Right hindlimb (tissue), 1 donor: Measurements from ENCODE around the gene PTGFRN.
A peak's percentile ranks its signal among the peaks of the same experiment; 100 is the strongest.

Source experiments
- DNase-seq: peaks from one replicate; pipeline ENCODE4 v3.0.0-alpha.2; 2018

Gene PTGFRN

DNA sequence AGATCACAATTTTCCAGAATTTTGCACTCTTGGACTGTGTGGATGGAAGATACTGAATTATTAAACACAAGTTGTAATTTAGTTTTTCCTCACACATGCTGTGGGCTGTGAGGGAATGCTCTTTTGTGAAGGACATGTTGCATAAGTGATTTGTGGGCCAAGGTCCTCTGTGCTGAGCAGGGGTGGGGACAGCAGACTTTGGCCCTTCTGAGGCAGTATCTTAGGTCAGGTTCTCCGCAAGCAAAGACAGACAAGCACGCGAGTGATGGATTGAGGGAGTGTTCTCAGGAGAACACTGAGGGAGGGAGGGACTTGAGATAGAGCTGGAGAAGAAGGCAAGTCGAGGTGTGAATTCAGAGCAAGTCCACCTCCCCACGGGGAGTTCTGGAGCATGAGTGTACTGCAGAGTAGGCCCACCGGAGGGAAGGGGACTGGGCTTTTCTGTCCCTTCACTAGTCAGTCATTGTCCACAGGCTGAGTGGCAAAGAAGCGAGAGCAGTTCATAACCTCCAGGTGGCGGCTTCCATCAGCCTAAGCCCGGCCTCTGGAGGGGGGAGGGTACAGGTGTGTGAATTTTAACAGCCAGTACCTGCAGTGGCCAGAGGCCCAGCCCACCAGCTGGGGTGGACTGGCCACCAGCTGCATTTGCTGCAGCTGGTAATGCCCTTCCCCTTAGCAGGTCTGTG, 72.7 kb downstream of the PTGFRN start:
- DNase-seq, result no peak

- no peak for DNase-seq
These were observed 73.4 kb downstream of the PTGFRN start for GRCh38 chr1:116983112-116983511.

- no peak for DNase-seq
These were observed 74.0 kb downstream of the PTGFRN start for GRCh38 chr1:116983678-116984077.

- DNase-seq, result no peak
These were observed 74.9 kb downstream of the PTGFRN start for GRCh38 chr1:116984406-116985160.

DNA sequence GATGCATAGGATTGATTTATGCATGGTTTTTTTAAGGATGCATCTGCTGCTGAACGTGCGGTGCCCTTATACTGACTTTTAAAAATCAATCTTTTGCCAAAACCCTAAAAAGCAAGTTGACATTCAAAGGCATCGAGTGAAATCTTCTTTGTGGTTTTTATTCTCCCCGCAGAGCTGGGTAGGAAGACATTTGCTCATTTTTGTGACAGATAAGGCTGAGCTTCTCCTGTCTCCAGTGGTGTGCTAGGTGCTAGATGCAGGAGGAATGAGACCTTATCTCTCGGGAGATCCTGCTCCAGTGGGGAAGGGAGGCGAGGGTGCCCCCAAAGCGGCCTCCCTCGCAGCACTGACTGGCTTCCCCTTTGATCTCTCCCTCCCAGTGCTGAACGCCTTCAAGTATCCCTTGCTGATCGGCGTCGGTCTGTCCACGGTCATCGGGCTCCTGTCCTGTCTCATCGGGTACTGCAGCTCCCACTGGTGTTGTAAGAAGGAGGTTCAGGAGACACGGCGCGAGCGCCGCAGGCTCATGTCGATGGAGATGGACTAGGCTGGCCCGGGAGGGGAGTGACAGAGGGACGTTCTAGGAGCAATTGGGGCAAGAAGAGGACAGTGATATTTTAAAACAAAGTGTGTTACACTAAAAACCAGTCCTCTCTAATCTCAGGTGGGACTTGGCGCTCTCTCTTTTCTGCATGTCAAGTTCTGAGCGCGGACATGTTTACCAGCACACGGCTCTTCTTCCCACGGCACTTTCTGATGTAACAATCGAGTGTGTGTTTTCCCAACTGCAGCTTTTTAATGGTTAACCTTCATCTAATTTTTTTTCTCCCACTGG, 76.9 kb downstream of the PTGFRN start:
- no peak for DNase-seq

DNA sequence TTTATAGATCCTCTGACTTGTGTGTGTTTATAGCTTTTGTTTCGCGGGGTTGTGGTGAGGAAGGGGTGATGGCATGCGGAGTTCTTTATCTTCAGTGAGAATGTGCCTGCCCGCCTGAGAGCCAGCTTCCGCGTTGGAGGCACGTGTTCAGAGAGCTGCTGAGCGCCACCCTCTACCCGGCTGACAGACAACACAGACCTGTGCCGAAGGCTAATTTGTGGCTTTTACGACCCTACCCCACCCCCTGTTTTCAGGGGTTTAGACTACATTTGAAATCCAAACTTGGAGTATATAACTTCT, 77.5 kb downstream of the PTGFRN start:
- DNase-seq, result no peak

GRCh38 chr1:116988248-116988647, 78.5 kb downstream of the PTGFRN start:
- no peak for DNase-seq

DNA sequence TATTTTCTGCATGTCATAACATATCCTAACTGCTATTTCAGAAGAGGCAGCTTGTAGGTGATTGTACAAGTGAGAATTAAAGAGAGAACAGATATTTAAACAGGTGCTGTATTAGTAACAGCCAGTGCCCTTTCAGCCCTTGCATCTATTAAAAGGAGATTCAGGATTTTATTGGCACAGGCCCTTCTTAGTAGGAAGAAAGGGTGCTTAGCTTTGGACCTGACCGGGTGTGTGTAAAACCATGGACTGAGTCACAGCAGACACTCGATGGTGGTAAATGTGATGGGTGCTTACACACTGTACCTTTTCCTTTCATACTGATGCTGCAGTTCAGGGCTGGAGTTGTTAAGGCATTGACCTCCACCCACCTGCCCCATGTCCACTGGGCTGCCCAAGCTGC, 79.2 kb downstream of the PTGFRN start:
- DNase-seq, result no peak

- DNase-seq, result no peak
These were observed 80.1 kb downstream of the PTGFRN start for GRCh38 chr1:116989835-116990234.

DNA sequence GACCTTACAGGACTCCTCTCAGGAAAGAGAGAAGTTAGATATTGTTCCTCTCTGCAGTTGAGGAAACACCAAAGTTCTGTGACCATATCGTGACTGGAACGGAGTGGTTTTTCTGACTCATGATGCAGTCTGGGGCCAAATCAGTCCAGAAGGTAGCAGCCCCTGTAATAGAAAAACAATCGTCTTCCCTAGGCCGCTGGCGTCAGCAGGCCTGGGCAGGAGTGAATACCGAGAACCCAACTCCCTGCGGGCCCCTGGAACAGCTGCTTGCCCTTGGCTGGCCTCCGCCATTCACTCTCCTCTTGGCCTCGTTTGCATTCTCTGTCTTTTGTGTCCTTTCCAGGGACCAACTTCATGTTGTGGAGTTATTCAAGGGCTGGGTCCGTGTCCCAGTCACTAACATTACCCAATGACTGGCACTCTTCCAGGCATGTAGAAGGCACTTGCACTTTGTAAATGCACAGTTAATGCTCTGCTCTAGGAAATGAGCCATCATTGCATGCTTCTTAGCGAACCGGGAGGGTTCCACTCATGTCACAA, 81.0 kb downstream of the PTGFRN start:
- DNase-seq, result peak; percentile 90

DNA sequence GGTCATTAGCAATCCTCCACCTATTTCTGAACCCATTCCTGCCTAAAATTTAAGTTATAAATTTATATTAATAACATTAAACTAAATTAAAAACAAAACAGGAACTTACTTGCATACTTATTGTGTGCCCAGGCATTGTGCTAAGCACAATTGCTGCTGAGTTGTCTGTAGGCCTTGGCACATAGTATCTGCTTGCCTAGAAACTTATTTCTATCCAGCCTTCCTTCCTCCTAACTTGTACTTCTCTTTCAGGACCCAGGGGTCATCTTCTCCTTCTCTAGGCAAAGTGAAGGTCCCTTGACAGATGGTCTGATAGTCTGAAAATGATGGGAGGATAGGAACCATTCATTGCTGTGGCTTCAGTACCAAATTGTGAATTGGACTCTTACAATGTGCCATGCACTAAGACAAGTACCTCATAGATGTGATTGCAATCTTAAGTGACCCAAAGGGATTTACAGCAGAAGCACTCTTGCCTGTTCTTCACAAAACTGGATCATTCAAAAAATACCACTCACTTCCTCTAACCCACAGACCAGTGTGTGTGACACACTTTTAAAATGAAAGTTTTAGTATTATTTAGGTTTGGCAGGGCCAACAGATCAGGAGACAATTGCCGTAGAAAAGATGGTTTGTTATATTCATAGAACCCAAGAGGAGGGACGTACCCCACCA, 81.6 kb downstream of the PTGFRN start:
- no peak for DNase-seq

DNA sequence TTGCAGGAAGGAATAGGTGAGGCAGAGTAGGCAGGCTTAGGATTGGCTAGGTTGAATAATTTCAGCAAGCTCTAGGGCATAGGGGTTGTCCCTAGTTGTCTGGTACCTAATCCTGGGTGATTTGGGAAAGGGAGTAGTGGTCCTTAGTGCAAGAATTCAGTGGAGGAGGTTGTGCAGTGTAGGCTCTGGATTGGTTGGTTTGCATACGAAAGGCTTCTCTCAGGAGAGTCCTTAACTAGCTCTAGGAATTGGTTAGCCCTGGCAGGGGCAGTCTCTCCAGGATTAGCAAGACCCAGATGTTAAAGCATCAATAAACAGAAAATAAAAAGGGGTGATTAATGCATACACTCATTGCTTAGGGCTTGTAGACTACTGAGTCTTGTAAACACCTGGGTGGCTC, 82.2 kb downstream of the PTGFRN start:
- no peak for DNase-seq

GRCh38 chr1:116993286-116993685, 83.6 kb downstream of the PTGFRN start:
- DNase-seq, result no peak

DNA sequence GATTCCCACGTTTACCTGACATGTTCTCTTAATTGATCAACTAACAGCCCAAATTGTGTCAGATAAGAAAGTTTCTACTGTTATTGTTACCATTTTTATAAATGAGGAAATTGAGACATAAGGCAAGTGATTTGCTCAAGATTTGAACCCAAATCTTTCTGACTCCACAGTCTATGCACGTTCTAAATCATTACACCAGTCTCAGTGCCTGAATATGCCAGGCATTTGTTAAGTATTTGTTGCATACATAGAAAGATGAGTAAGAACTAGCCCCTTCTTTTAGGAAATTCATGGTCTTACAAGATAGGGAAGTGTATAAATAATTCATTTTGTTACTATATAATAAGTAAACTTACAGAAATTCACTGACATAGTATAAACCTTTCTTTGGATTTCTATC, 84.7 kb downstream of the PTGFRN start:
- no peak for DNase-seq

DNA sequence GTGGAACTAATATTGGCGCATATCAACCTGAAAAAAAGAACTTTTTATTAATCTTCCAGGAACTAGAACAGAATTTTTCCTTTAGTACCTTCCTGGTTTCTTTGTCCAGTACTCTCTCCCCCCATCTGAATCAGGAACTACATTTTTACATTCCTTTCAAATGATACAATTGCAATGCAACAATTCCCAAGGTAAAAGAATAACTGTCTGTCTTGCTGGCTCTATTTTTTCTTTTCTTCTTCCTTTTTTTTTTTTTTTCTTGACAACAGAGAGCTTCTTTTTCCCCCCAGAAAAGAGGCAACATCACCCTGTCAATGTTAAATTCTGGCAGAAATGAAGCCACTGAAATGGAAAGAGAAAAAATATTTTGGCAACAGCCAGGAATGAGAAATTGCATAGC, 87.3 kb downstream of the PTGFRN start:
- DNase-seq, result no peak

GRCh38 chr1:116997636-116998035, 87.9 kb downstream of the PTGFRN start:
- DNase-seq, result peak; percentile 43

DNA sequence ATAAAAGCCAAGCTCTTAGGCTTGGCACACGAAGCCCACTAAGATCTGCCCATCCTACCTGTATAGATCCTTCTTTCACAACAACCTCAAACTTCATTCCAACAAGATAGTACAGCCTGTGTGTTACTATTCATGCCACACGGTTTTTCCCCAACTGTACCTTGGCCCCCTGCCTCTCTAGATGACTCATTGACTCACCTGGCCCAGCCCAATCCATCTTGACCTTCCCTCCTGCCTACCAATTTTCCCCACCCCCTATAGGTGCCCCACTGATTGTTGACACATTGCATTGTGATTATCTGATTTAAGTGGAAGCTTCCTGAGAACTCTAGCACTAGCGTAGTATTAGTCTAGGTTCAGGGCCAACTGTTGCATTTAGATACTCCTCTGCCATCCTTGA, 89.9 kb downstream of the PTGFRN start:
- DNase-seq, result no peak

DNA sequence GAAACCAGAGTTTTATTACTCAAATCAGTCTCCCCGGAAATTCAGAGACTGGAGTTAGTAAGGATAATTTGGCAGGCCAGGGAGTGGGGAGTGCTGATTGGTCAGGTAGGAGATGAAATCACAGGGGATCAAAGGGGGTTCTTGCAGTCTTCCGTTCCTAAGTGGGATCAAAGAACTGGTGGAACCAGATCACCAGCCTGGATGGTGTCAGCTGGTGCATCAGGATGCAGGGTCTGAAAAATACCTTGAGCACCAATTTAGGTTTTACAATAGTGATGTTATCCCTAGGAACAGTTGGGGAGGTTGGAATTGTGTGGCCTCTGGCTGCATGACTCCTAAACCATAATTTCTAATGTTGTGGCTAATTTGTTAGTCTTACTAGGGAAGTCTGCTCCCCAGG, 90.4 kb downstream of the PTGFRN start:
- DNase-seq, result no peak

DNA sequence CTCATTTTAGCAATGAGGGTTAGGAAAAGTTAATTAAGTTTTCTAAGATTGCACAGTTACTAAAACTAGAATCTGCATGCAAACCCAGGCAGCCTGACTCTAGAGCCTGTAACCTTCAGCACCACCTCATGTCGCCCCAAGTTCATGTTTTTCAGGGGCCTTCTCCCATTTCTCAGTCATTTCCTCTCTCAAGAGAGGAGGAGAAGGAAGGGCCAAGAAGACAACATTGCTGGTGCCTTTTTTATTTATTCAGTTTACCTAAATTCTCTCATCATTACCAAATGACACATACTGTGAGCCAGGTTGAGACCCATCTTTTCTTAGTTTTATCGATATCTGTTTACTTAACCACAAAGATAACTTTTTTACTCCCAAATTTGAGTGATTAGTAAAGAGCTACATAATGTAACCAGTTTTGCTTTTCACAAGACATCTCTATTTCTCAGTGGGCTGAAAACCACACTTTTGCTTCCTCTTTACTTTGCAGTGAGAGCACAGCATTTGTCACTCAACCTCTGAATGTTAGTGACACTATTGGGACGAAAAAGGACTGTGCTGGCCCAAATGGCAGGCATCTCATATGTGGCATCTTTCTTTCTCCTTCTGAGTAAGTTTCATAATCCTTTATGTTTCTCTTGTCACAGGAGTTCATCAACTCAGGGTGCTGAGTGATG, 91.7 kb downstream of the PTGFRN start, which contains the start of gene CD101:
TSS of gene CD101 (plus strand) at position 507 of the 674 bp plus-strand sequence. CDS start at position 565, 58 bp downstream.
- no peak for DNase-seq

DNA sequence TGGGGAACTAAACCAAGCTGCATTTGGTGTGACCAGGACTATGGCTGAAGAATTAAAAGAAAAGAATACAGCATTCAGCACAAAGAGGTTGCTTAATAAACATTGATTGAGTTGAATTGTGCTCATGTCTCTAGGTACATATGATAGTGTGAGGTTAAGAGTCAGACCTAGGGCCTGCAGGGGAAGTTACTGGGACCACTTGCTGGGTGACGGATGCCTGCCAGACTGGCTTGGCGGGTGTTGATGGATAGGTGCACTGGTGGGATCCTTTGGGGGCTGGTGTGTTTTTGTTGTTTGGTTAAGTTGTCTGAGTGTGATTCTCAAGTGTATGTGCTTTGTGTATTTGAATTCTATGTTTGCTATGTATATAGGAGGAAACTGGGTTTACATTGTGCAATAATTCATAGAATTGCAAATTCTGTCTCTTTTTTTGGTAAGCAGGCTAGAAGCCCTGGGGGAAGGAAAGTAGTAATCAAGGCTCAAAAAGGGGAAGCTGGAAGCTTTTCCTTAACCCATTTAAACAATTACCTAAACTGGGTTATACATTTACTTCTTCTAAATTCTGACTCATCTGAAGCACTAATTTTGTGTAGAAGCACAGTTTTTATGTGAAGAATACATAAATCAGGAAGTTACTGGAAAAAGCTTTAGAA, 93.6 kb downstream of the PTGFRN start:
- DNase-seq, result no peak

DNA sequence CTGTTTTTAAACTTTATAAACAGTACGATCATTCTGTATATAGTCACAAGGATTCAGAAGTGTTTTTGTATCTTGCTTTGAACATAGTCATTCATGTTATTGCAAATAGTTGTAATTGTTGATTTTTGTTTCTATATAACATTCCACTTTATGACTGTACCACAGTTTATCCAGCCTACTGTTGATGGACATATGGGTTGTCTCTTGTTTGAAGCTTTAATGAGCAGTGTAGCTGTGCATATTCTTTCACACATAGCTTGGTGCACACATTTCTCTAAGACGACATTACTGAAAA, 98.0 kb downstream of the PTGFRN start:
- DNase-seq, result no peak

DNA sequence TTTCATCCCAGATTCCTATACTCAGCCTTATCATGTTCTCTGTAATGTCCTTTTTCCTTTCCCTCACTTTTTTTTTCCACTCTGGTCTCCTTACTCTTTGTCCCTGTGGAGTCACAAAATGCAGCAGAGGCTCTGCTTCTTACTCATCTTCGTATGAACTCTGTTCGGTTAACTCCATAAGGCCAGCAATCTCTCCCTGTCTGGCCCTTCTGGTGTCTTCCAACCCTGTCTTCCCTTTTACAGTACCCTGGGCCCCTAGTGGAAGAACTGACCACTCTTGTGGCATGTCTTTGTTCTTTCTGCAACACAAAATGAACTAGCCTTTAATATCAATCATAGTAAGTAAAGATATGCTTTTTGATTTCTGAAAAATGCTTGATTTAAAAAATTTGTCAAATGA, 98.9 kb downstream of the PTGFRN start:
- DNase-seq, result no peak
